Measurements from ENCODE around the gene EPB41L3. TPM values are rescaled to one million over a fixed set of nuclear protein-coding genes. Genes with fewer than 3 reads are reported as not detected.
A peak's percentile ranks its signal among the peaks of the same experiment; 100 is the strongest.

Gene EPB41L3
- total and polyA plus RNA-seq, 5 donors, result 8.7 to 23.7 (median 20.8) TPM

GRCh38 chr18:5532066-5532465 lies 11.7 kb downstream of the EPB41L3 start:
- H3K27ac ChIP-seq (ENCODE audit: low read length), result no peak overlapping the region
- intact Hi-C loops (cut with DNase I), result no loop called here
- ATAC-seq, result no peak
- H3K4me1 ChIP-seq (ENCODE audit: control insufficient read depth, insufficient read depth, low read length), result peaks cover 5% of the 10 kb centered on the region
- no peak overlapping the region for H3K4me3 ChIP-seq (ENCODE audit: low read length)
- H3K27me3 ChIP-seq (ENCODE audit: control insufficient read depth, insufficient read depth), result no peaks in the 10 kb centered on the region
- H3K9me3 ChIP-seq (ENCODE audit: control insufficient read depth, low read length), result no peaks in the 10 kb centered on the region
- 62% methylated on average over 3 of the region's 3 CpGs for WGBS
- no peak for DNase-seq

- Histone ChIP-seq H3K27me3 (ENCODE audit: control insufficient read depth, insufficient read depth) (no peaks in the 10 kb centered on the region), H3K4me3 (ENCODE audit: low read length) (no peak overlapping the region), H3K4me1 (ENCODE audit: control insufficient read depth, insufficient read depth, low read length) (peaks cover 5% of the 10 kb centered on the region), H3K9me3 (ENCODE audit: control insufficient read depth, low read length) (no peaks in the 10 kb centered on the region), H3K27ac (ENCODE audit: low read length) (no peak overlapping the region)
- DNase-seq (no peak), ATAC-seq (no peak)
- intact Hi-C loops (cut with DNase I), result no loop called here
- WGBS, result 82% methylated on average over 8 of the region's 8 CpGs
These were observed 13.1 kb downstream of the EPB41L3 start for GRCh38 chr18:5530629-5531178.

- Histone ChIP-seq H3K27ac (ENCODE audit: low read length) (no peak overlapping the region), H3K27me3 (ENCODE audit: control insufficient read depth, insufficient read depth) (no peaks in the 10 kb centered on the region), H3K4me1 (ENCODE audit: control insufficient read depth, insufficient read depth, low read length) (peaks cover 5% of the 10 kb centered on the region), H3K9me3 (ENCODE audit: control insufficient read depth, low read length) (no peaks in the 10 kb centered on the region), H3K4me3 (ENCODE audit: low read length) (no peak overlapping the region)
- no peak for ATAC-seq
- WGBS, result 96% methylated on average over 3 of the region's 3 CpGs
- intact Hi-C loops (cut with DNase I), result no loop called here
- no peak for DNase-seq
These were observed 14.3 kb downstream of the EPB41L3 start for GRCh38 chr18:5529471-5529870.

- Histone ChIP-seq H3K27ac (ENCODE audit: low read length) (no peak overlapping the region), H3K4me1 (ENCODE audit: control insufficient read depth, insufficient read depth, low read length) (peaks cover 5% of the 10 kb centered on the region), H3K4me3 (ENCODE audit: low read length) (no peak overlapping the region), H3K27me3 (ENCODE audit: control insufficient read depth, insufficient read depth) (no peaks in the 10 kb centered on the region), H3K9me3 (ENCODE audit: control insufficient read depth, low read length) (no peaks in the 10 kb centered on the region)
- DNase-seq, result peak in 2 of 3 donors; percentile 36 to 61
- intact Hi-C loops (cut with DNase I), result no loop called here
- 38% methylated on average over 6 of the region's 6 CpGs for WGBS
- ATAC-seq, result peak; percentile 84
These were observed 16.2 kb downstream of the EPB41L3 start for GRCh38 chr18:5527603-5528002.

DNA sequence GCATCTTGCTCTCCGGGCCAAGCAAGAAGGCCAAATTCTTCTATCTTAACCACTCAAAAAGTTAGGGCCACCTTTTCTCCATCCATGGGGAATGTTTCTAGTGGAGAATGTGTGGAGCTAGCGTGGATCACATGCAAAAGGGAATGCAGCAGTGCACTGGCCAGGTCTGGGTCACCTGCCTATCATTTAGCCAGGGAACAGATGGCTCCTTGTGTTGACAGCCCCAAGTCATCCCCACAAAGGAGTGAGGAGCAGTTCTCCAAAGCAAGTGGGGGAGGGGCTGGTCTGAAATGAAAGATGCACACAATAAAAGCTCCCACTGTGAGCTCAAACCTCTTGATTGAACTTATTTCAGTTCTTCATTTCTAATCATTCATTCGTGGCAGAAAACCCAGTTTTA lies 19.1 kb downstream of the EPB41L3 start:
- no peaks in the 10 kb centered on the region for H3K9me3 ChIP-seq (ENCODE audit: control insufficient read depth, low read length)
- no peak overlapping the region for H3K27ac ChIP-seq (ENCODE audit: low read length)
- no peak for ATAC-seq
- intact Hi-C loops (cut with DNase I), result no loop called here
- peaks cover 3% of the 10 kb centered on the region for H3K4me1 ChIP-seq (ENCODE audit: control insufficient read depth, insufficient read depth, low read length)
- no peaks in the 10 kb centered on the region for H3K27me3 ChIP-seq (ENCODE audit: control insufficient read depth, insufficient read depth)
- WGBS, result 75% methylated on average over 3 of the region's 3 CpGs
- DNase-seq, result no peak
- H3K4me3 ChIP-seq (ENCODE audit: low read length), result no peak overlapping the region

- Histone ChIP-seq H3K4me1 (ENCODE audit: control insufficient read depth, insufficient read depth, low read length) (peaks cover 3% of the 10 kb centered on the region), H3K27me3 (ENCODE audit: control insufficient read depth, insufficient read depth) (no peaks in the 10 kb centered on the region), H3K27ac (ENCODE audit: low read length) (no peak overlapping the region), H3K4me3 (ENCODE audit: low read length) (no peak overlapping the region), H3K9me3 (ENCODE audit: control insufficient read depth, low read length) (no peaks in the 10 kb centered on the region)
- DNase-seq, result no peak
- intact Hi-C loops (cut with DNase I), result no loop called here
- no peak for ATAC-seq
- 89% methylated on average over 2 of the region's 2 CpGs for WGBS
These were observed 22.8 kb downstream of the EPB41L3 start for GRCh38 chr18:5521000-5521399.

- Histone ChIP-seq H3K27ac (ENCODE audit: low read length) (no peak overlapping the region), H3K4me1 (ENCODE audit: control insufficient read depth, insufficient read depth, low read length) (peaks cover 3% of the 10 kb centered on the region), H3K9me3 (ENCODE audit: control insufficient read depth, low read length) (no peaks in the 10 kb centered on the region), H3K27me3 (ENCODE audit: control insufficient read depth, insufficient read depth) (no peaks in the 10 kb centered on the region), H3K4me3 (ENCODE audit: low read length) (no peak overlapping the region)
- 54% methylated on average over 1 of the region's 1 CpG for WGBS
- DNase-seq (no peak), ATAC-seq (no peak)
- intact Hi-C loops (cut with DNase I), result no loop called here
These were observed 23.3 kb downstream of the EPB41L3 start for GRCh38 chr18:5520464-5520863.

DNA sequence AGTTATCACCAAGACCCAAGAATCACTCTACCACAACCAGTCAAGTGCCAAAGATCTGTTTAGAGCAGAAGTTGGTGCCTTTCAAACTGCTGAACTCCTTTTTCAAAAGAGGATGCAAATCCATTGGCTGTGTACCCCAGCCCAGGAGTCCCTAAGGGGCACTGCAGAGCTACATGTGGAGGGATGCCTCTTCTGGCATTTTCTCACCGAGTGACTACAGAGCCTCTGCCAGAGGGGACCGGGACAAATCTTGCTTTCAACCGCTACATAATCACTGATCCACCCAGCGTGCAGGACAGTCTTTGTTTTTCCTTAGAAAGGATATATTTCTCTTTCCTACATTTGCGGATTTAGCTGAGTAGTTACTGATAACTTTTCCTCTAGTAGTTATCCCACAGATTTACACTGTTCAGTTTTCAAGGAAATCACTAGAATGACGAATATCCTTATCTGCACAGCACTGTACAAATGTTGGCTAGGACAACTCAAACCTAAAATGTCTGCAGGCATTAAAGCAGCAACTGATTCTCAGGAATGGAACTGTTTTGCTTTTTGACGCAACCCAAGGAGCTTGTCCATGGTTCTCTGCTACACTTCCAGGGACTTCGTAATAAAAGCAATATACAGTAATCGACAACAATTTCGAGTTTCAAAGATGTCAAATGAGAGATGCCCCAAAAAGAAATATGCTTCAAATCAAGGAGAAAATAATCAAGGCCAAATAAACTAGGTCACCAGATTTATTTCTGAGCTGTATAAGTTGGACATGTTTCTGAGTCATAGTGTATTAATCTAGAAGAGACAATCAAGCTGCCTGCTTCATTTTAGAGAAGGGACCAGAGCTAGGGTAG lies 24.1 kb downstream of the EPB41L3 start:
- Histone ChIP-seq H3K4me1 (ENCODE audit: control insufficient read depth, insufficient read depth, low read length) (peaks cover 3% of the 10 kb centered on the region), H3K4me3 (ENCODE audit: low read length) (no peak overlapping the region), H3K9me3 (ENCODE audit: control insufficient read depth, low read length) (no peaks in the 10 kb centered on the region), H3K27ac (ENCODE audit: low read length) (peak overlapping the region; percentile 36), H3K27me3 (ENCODE audit: control insufficient read depth, insufficient read depth) (no peaks in the 10 kb centered on the region)
- ATAC-seq (peak; percentile 86 to 90), DNase-seq (no peak)
- 46% methylated on average over 10 of the region's 10 CpGs for WGBS
- intact Hi-C loops (cut with DNase I), result no loop called here

- Histone ChIP-seq H3K4me3 (ENCODE audit: low read length) (no peak overlapping the region), H3K27me3 (ENCODE audit: control insufficient read depth, insufficient read depth) (no peaks in the 10 kb centered on the region), H3K9me3 (ENCODE audit: control insufficient read depth, low read length) (no peaks in the 10 kb centered on the region), H3K4me1 (ENCODE audit: control insufficient read depth, insufficient read depth, low read length) (peaks cover 3% of the 10 kb centered on the region), H3K27ac (ENCODE audit: low read length) (peak overlapping the region; percentile 36)
- intact Hi-C loops (cut with DNase I), result no loop called here
- WGBS, result 48% methylated on average over 13 of the region's 13 CpGs
- ATAC-seq (peak; percentile 61 to 65), DNase-seq (no peak)
These were observed 24.9 kb downstream of the EPB41L3 start for GRCh38 chr18:5518899-5519371.

GRCh38 chr18:5518179-5518770 lies 25.5 kb downstream of the EPB41L3 start:
- Histone ChIP-seq H3K9me3 (ENCODE audit: control insufficient read depth, low read length) (no peaks in the 10 kb centered on the region), H3K27me3 (ENCODE audit: control insufficient read depth, insufficient read depth) (no peaks in the 10 kb centered on the region), H3K4me1 (ENCODE audit: control insufficient read depth, insufficient read depth, low read length) (peaks cover 3% of the 10 kb centered on the region), H3K27ac (ENCODE audit: low read length) (no peak overlapping the region), H3K4me3 (ENCODE audit: low read length) (no peak overlapping the region)
- no peak for DNase-seq
- 73% methylated on average over 10 of the region's 10 CpGs for WGBS
- intact Hi-C loops (cut with DNase I), result no loop called here
- ATAC-seq, result no peak

DNA sequence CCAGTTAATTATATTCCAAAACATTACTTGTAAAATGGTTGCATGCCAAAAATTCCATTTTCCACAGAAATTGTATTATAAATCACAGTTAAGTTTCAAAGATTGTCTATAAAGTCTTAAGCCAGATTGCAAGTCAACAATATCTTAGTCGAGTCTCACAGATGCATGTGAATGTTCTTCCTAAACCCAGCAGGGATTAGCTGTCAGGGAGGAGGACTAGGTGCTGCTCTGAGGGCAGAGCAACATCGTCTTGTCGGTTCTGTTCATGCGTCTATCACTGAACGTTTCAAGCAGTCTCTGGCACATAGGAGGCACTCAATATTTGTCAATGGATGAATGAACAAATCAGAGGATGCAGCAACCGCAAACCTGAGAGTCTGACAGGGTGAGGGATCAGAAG lies 27.0 kb downstream of the EPB41L3 start:
- H3K9me3 ChIP-seq (ENCODE audit: control insufficient read depth, low read length), result no peaks in the 10 kb centered on the region
- intact Hi-C loops (cut with DNase I), result no loop called here
- 66% methylated on average over 6 of the region's 6 CpGs for WGBS
- no peaks in the 10 kb centered on the region for H3K27me3 ChIP-seq (ENCODE audit: control insufficient read depth, insufficient read depth)
- peaks cover 3% of the 10 kb centered on the region for H3K4me1 ChIP-seq (ENCODE audit: control insufficient read depth, insufficient read depth, low read length)
- ATAC-seq (no peak), DNase-seq (no peak)
- no peak overlapping the region for H3K27ac ChIP-seq (ENCODE audit: low read length)
- H3K4me3 ChIP-seq (ENCODE audit: low read length), result no peak overlapping the region

Data from right cardiac atrium (tissue), 5 donors.